H9 (cell line): Measurements from ENCODE around the gene NOVA2. TPM values are rescaled to one million over a fixed set of nuclear protein-coding genes. Genes with fewer than 3 reads are reported as not detected.

Source experiments
- DNase-seq: peaks from one replicate; pipeline ENCODE4 v3.0.0-alpha.2; 2017
- H2AFZ ChIP-seq: one replicate; pipeline ENCODE4 v1.6.1; 2013; ENCODE audit warnings: mild to moderate bottlenecking, low read length, control low read depth, moderate library complexity
- H2AK5ac ChIP-seq: 2 replicates; pipeline ENCODE4 v1.6.1; 2013; ENCODE audit warnings: low read length, control low read depth, mixed read lengths; ENCODE audit not compliant: insufficient read length
- H2BK120ac ChIP-seq: one replicate; pipeline ENCODE4 v1.6.1; 2013; ENCODE audit warnings: low read depth, mild to moderate bottlenecking, low read length, control low read depth, inconsistent platforms; ENCODE audit not compliant: poor library complexity, severe bottlenecking
- H2BK12ac ChIP-seq: 2 replicates; pipeline ENCODE4 v1.6.1; 2013; ENCODE audit warnings: low read length, control low read depth, mixed read lengths, low read depth; ENCODE audit not compliant: insufficient read length
- H2BK15ac ChIP-seq: 2 replicates; pipeline ENCODE4 v1.6.1; 2013; ENCODE audit warnings: low read depth, low read length, control low read depth
- H2BK20ac ChIP-seq: one replicate; pipeline ENCODE4 v1.6.1; 2013; ENCODE audit warnings: low read depth, mild to moderate bottlenecking, low read length, control low read depth, inconsistent platforms; ENCODE audit not compliant: poor library complexity, severe bottlenecking
- H2BK5ac ChIP-seq: 2 replicates; pipeline ENCODE4 v1.6.1; 2013; ENCODE audit warnings: low read length, control low read depth, mixed read lengths; ENCODE audit not compliant: insufficient read length
- H3K14ac ChIP-seq: 2 replicates; pipeline ENCODE4 v1.6.1; 2013; ENCODE audit warnings: low read length, control low read depth; ENCODE audit not compliant: insufficient read depth
- H3K18ac ChIP-seq: 2 replicates; pipeline ENCODE4 v1.6.1; 2013; ENCODE audit warnings: low read depth, mild to moderate bottlenecking, mixed read lengths, low read length, control low read depth; ENCODE audit not compliant: insufficient read length
- H3K23ac ChIP-seq: 2 replicates; pipeline ENCODE4 v1.6.1; 2013; ENCODE audit warnings: low read length, control low read depth, mixed read lengths, low read depth; ENCODE audit not compliant: insufficient read length
- H3K23me2 ChIP-seq: 2 replicates; pipeline ENCODE4 v1.6.1; 2013; ENCODE audit warnings: low read depth, mild to moderate bottlenecking, mixed read lengths, low read length, control low read depth; ENCODE audit not compliant: insufficient read length, poor library complexity, severe bottlenecking
- H3K27ac ChIP-seq: 2 replicates; pipeline ENCODE4 v1.5.1; 2013; ENCODE audit warnings: low read length, control low read depth, mixed read lengths, low read depth; ENCODE audit not compliant: insufficient read length
- H3K27me3 ChIP-seq: 2 replicates; pipeline ENCODE4 v1.6.1; 2013; ENCODE audit warnings: low read length, control low read depth, inconsistent platforms; ENCODE audit not compliant: insufficient read depth
- H3K4ac ChIP-seq: 2 replicates; pipeline ENCODE4 v1.6.1; 2013; ENCODE audit warnings: low read depth, mild to moderate bottlenecking, control low read depth, inconsistent platforms, low read length, moderate library complexity
- H3K4me1 ChIP-seq: 2 replicates; pipeline ENCODE4 v1.6.1; 2013; ENCODE audit warnings: low read length, control low read depth, inconsistent platforms; ENCODE audit not compliant: insufficient read depth
- H3K4me2 ChIP-seq: 2 replicates; pipeline ENCODE4 v1.6.1; 2013; ENCODE audit warnings: low read length, control low read depth, mixed read lengths; ENCODE audit not compliant: insufficient read length, insufficient read depth
- H3K56ac ChIP-seq: 2 replicates; pipeline ENCODE4 v1.6.1; 2013; ENCODE audit warnings: low read depth, mild to moderate bottlenecking, mixed read lengths, low read length, control low read depth; ENCODE audit not compliant: insufficient read length
- H3K79me1 ChIP-seq: 2 replicates; pipeline ENCODE4 v1.6.1; 2013; ENCODE audit warnings: low read depth, mild to moderate bottlenecking, moderate library complexity, low read length, control low read depth, inconsistent platforms; ENCODE audit not compliant: insufficient read depth, poor library complexity, severe bottlenecking
- H3K79me2 ChIP-seq: 2 replicates; pipeline ENCODE4 v1.6.1; 2013; ENCODE audit warnings: low read length, control low read depth, inconsistent platforms; ENCODE audit not compliant: insufficient read depth
- H3K9ac ChIP-seq: 2 replicates; pipeline ENCODE4 v1.6.1; 2013; ENCODE audit warnings: low read length, control low read depth, mixed read lengths; ENCODE audit not compliant: insufficient read length; ENCODE audit errors: extremely low read depth
- H3K9me3 ChIP-seq: one replicate; pipeline ENCODE4 v1.6.1; 2013; ENCODE audit warnings: low read depth, low read length, inconsistent platforms; ENCODE audit not compliant: control insufficient read depth
- H3T11ph ChIP-seq: one replicate; pipeline ENCODE4 v1.6.1; 2013; ENCODE audit warnings: mild to moderate bottlenecking, low read length, control low read depth, inconsistent platforms
- H4K20me1 ChIP-seq: one replicate; pipeline ENCODE4 v1.6.1; 2013; ENCODE audit not compliant: control insufficient read depth, insufficient read length, insufficient read depth
- H4K5ac ChIP-seq: 2 replicates; pipeline ENCODE4 v1.6.1; 2013; ENCODE audit warnings: low read depth, mild to moderate bottlenecking, mixed read lengths, low read length, control low read depth; ENCODE audit not compliant: insufficient read length
- H4K8ac ChIP-seq: replicated peaks from 2 replicates; pipeline ENCODE4 v1.6.1; 2013; ENCODE audit warnings: low read length, control low read depth, mixed read lengths, low read depth; ENCODE audit not compliant: insufficient read length
- H4K91ac ChIP-seq: 2 replicates; pipeline ENCODE4 v1.6.1; 2013; ENCODE audit warnings: low read depth, mild to moderate bottlenecking, moderate library complexity, mixed read lengths, low read length, control low read depth; ENCODE audit not compliant: insufficient read length
- H3K27ac Mint-ChIP-seq, 3 experiments: 2 replicates in 2 of 3; 3 replicates in 1 of 3; pipeline ENCODE4 v1.8.0; 2020 to 2021; ENCODE audit warnings: mixed read lengths in 3 of 3, mild to moderate bottlenecking in 1 of 3, moderate library complexity in 1 of 3
- H3K27me3 Mint-ChIP-seq: 2 replicates; pipeline ENCODE4 v1.8.0; 2021; ENCODE audit warnings: low read depth, mild to moderate bottlenecking, moderate library complexity, mixed read lengths
- H3K36me3 Mint-ChIP-seq, 3 experiments: 2 replicates in 2 of 3; 3 replicates in 1 of 3; pipeline ENCODE4 v1.8.0; 2020 to 2021; ENCODE audit warnings: low read depth in 3 of 3, mixed read lengths in 3 of 3; ENCODE audit not compliant: insufficient read depth in 1 of 3
- H3K4me1 Mint-ChIP-seq, 2 experiments: 2 replicates each; pipeline ENCODE4 v1.8.0; 2020; ENCODE audit warnings: mixed read lengths in 2 of 2
- H3K4me3 Mint-ChIP-seq, 2 experiments: 2 replicates in 1 of 2; 3 replicates in 1 of 2; pipeline ENCODE4 v1.8.0; 2020 to 2021; ENCODE audit warnings: mild to moderate bottlenecking in 2 of 2, mixed read lengths in 2 of 2, moderate library complexity in 1 of 2
- H3K9me3 Mint-ChIP-seq, 2 experiments: 2 replicates in 1 of 2; 3 replicates in 1 of 2; pipeline ENCODE4 v1.8.0; 2020; ENCODE audit warnings: mild to moderate bottlenecking in 2 of 2, mixed read lengths in 2 of 2, moderate library complexity in 1 of 2
- CTCF ChIP-seq: fragments of 200-600 bp; sonication (generic); conservative IDR thresholded peaks from 3 replicates; pipeline ENCODE4 v1.8.0; 2021; ENCODE audit warnings: antibody characterized with exemption, mild to moderate bottlenecking
- whole genome bisulfite sequencing: extraction: QIAGEN DNeasy Blood & Tissue Kit; methylation state at CpG from one replicate; pipeline ENCODE4 v1.1.7; 2013; ENCODE audit warnings: missing lambda C conversion rate, low lambda C conversion rate, mixed read lengths; ENCODE audit not compliant: insufficient read length; ENCODE audit errors: extremely low coverage; 5-methylcytosine and 5-hydroxymethylcytosine counted together
- total RNA-seq: library from RNA; stranded (reverse); gene quantifications from 2 replicates; pipeline ENCODE4 v1.2.1, GENCODE V29; 2021

Gene NOVA2
- total RNA-seq, 1 experiment from 2014 or later, result 8.8 TPM

GRCh38 chr19:45975306-45976070 is 1.8 kb upstream of the NOVA2 start:
- TF ChIP-seq CTCF, result no peak
- Histone ChIP-seq H3K4me1 (peaks cover 2% of the 10 kb centered on the region; the same call in 1 of the 2 replicates), H3K56ac (no peak overlapping the region), H3K9ac (no peak overlapping the region), H3K18ac (peak overlapping the region; percentile 10), H3K23me2 (no peaks in the 10 kb centered on the region), H3K4ac (no peak overlapping the region), H2BK12ac (no peak overlapping the region), H3K14ac (no peak overlapping the region), H3K9me3 (no peaks in the 10 kb centered on the region), H3T11ph (no peak overlapping the region), H4K5ac (no peak overlapping the region), H2BK20ac (no peak overlapping the region), H3K27me3 (no peaks in the 10 kb centered on the region; the same call in 1 of the 2 replicates), H3K4me2 (no peak overlapping the region), H3K27ac (no peak overlapping the region), H3K23ac (no peak overlapping the region), H2BK15ac (no peak overlapping the region), H2BK120ac (no peak overlapping the region), H4K91ac (no peak overlapping the region), H4K20me1 (peaks cover 4% of the 10 kb centered on the region), H2AK5ac (no peak overlapping the region), H3K79me2 (no peaks in the 10 kb centered on the region), H3K79me1 (no peaks in the 10 kb centered on the region), H4K8ac (no peak overlapping the region), H2BK5ac (no peak overlapping the region), H2AFZ (no peak overlapping the region)
- WGBS, result no CpG with 5 or more reads among the region's 11 CpGs
- Mint-ChIP-seq H3K4me1 (peaks cover 12 to 27% of the 10 kb centered on the region in 2 experiments), H3K36me3 (no peaks in the 10 kb centered on the region), H3K27me3 (peaks cover 61% of the 10 kb centered on the region), H3K9me3 (no peaks in the 10 kb centered on the region), H3K27ac (no peak overlapping the region), H3K4me3 (no peak overlapping the region; a peak in 1 of 5 replicates)
- no peak for DNase-seq
